Activated T-cell treated with anti-CD3 and anti-CD28 coated beads, Interleukin-2, amount 50 U/mL, for 48 hours (primary cell): ENCODE data around the gene IFNG.

Experiments used
- DNase-seq, 2 experiments: peaks; one replicate each; pipeline ENCODE4 v3.0.0-alpha.2; 2020

Gene IFNG

DNA sequence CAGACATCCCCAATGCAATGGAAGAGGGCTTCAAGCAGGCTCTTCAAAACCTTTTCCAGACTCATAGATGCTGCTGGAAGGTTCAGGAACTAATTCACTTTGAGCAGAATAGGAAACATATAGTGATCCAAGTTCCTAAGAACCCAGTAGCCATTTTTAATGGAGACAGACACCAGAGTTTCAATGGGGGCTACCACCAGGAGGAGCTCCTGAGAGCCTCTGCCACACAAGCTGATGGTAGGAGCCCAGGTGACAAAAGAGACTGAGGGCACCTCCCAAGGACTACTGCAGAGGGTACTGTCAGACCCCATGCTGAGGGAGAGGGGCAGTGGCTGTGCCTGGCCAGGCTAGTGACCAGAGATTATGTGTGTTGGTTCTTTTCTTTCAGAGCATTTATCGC is 45.9 kb downstream of the IFNG start:
- DNase-seq: peak; percentile 69 to 77

DNA sequence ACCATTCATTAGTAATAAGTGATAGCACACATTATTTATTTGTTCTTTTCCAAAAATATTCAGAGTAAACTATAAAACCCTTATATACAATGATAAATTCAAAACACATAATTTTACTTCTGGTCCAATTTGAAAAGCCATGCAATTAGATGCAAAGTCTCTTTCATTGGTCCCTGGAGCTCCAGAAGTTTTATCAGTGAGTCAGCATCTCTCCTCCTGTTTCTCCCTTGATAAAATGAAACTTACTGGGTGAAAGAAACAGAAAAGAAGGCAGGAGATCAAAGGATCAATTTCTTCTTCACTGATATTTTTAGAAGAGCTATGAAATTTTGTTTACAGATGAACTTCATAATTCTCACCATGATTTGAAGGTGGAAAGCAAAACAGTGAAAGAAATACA is 47.5 kb downstream of the IFNG start:
- no peak for DNase-seq

DNA sequence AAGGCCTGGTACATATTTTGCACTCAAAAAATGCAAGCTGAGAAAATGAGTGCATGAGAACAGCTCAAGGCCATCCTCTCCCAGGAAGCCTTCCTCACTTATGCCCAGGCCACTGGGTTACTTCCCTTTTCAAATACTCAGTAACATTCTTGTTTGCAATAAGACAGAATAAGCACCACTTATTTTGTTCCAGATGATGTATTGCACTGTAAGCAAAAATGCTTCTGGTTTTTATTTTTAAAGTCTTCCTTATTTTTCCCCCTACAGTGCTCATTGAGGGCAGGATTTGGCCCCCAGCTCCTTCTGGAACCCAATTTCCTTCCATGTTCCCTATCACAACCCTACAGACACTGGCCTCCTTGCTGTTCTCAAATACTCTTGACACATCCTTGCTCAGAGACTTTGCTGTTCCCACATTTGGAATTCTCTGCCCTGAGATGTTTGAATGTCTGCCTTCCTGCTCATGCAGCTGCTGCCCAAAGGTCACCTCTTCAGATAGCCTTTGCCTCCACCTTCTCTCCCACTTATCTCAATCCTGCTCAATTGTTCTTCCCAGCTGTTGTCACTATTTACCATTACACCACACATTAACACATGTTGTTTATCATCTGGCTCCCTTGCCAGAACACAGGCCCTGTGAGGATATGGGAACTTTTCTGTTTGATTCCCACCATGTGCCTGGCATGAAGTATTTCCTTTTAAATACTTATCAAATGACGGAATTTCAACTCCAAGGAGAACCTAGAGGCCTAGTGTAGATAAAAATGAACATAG is 49.9 kb downstream of the IFNG start:
- DNase-seq: no peak

DNA sequence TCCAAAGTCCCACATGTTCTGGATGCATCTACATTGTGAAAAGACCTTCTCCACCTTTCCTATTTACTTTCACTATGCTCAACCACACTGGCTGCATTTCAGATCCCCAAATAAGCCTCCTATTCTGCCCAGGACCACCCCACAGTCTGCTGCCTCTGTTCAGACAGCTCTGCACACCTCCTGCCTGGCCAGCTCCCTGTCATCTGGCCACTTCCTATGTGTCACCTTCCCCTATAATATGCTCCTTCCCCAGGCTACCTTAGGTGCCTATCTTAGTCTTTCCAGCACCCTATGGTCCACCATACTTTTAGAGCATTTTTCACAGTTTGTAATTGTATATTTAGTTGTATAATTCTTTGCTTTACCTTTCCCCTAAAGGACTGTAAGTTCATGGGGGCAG is 50.5 kb downstream of the IFNG start:
- no peak for DNase-seq

DNA sequence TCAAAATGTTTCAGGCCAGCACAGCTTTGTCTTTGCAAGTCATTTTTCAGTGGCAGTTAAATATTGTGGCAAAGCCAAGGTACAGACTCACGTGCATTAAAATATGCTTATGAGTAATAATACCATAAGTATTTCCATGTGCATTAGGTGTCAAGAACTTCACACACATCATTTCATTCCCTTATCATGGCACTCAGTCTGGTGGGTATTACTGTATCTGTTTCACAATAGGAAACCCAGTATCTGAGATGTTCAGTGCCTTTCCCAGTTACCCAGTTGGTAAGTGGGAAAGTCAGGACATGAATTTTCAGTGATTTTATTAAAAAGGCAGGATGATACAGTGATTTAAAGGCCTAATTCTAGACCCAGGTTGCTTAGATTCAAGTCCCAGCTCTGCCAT is 52.9 kb downstream of the IFNG start:
- DNase-seq: no peak

DNA sequence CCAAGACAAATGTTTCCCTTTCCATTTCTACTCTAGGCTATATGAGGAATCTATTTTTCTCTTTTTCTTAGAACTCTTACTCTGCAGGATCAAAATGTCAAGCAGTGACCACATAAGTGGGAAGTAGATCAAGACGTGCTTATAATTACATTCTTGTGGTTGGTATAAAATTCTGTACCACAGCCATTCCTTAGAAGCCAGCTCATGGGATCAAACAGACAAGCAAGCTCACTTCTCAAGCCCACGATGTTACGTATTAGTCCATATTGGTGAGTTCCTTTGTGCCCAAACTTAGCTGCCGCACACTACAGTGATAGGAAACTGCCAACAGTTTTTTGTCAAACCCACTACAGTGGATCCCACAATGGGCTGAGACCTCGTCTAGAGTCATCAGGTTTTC is 53.4 kb downstream of the IFNG start:
- no peak for DNase-seq
